Activated CD4-positive, alpha-beta T cell treated with anti-CD3 and anti-CD28 coated beads for 36 hours (primary cell): ENCODE results near the gene NPAS3. TPM values are rescaled to one million over a fixed set of nuclear protein-coding genes. Genes with fewer than 3 reads are reported as not detected.

Experiments
- ATAC-seq: fragments of 200-7000 bp; cut with Tn5 transposase; one replicate; pipeline ENCODE4 v1.10.0; 2021; ENCODE audit warnings: mild to moderate bottlenecking, moderate library complexity
- CTCF ChIA-PET: fragments of 350-600 bp; sonication (Branson Sonifier 250); formaldehyde crosslinking; loops from one replicate; lab custom pipeline; 2021; ENCODE audit warnings: antibody characterized with exemption; lab: Charles Lee
- POLR2A ChIA-PET: fragments of 350-600 bp; sonication (Branson Sonifier 250); formaldehyde crosslinking; loops from one replicate; lab custom pipeline; 2021; ENCODE audit warnings: antibody characterized with exemption, inconsistent platforms; lab: Charles Lee
- DNase-seq: peaks from one replicate; pipeline ENCODE4 v3.0.0-alpha.2; 2020
- H3K27ac Mint-ChIP-seq: one replicate; pipeline ENCODE4 v1.8.0; 2021; ENCODE audit warnings: mixed read lengths
- H3K27me3 Mint-ChIP-seq: one replicate; pipeline ENCODE4 v1.8.0; 2021; ENCODE audit warnings: mixed read lengths
- H3K36me3 Mint-ChIP-seq: one replicate; pipeline ENCODE4 v1.8.0; 2021; ENCODE audit warnings: low read depth, mixed read lengths
- H3K4me1 Mint-ChIP-seq: one replicate; pipeline ENCODE4 v1.8.0; 2021; ENCODE audit warnings: mixed read lengths
- H3K4me3 Mint-ChIP-seq: one replicate; pipeline ENCODE4 v1.8.0; 2021; ENCODE audit warnings: mild to moderate bottlenecking, moderate library complexity, mixed read lengths
- H3K9me3 Mint-ChIP-seq: one replicate; pipeline ENCODE4 v1.8.0; 2021; ENCODE audit warnings: low read depth, mixed read lengths
- intact Hi-C, 2 experiments: fragments of 100-400 bp; cut with DNase I in 1 of 2; cut with micrococcal nuclease in 1 of 2; formaldehyde crosslinking; loops; one replicate each; pipeline versions ENCODE4 v1.14.2 to v1.15.1; 2022 to 2024; cut with DNase I, micrococcal nuclease
- total RNA-seq, 2 experiments: library from RNA; stranded (reverse); gene quantifications; one replicate each; pipeline ENCODE4 v1.2.3, GENCODE V29; 2021

NPAS3 gene
- total RNA-seq, 2 experiments from 2014 or later, result not detected

DNA sequence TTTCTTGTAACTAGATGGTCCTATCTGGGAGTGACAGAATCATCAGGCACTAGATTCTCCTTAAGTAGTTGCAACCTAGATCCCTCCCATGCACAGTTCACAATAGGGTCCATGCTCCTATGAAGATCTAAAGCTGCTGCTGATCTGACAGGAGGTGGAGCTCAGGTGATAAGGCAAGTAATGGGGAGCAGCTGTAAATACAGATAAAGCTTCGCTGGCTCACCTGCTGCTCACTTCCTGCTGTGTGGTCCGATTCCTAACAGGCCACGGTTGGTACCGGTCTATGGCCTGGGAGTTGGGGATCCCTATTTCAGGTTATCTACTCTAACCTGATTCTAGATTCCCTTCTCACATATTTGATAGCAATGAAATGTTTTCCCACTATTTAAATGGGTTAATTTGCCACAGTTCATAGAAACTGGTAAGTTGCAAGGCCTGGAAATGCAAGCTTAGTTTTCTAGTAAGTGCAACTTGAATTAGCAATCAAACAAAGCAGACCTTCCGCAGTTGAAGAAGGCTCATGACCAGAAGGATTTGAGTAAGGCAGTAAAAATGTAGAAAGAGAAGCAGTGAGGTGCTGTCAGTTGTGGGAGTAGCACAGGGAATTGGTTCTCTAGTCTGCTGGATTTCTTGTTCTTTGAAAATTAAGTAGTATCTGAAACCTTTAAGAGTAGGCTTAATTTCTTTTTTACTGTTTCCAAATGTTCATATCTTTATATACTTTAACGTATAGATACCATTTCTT is 679.9 kb downstream of the NPAS3 start:
- CTCF ChIA-PET, result no interaction called here
- Mint-ChIP-seq H3K36me3 (no peaks in the 10 kb centered on the region), H3K4me1 (no peaks in the 10 kb centered on the region), H3K27me3 (no peaks in the 10 kb centered on the region), H3K27ac (no peak overlapping the region), H3K4me3 (no peak overlapping the region), H3K9me3 (no peaks in the 10 kb centered on the region)
- POLR2A ChIA-PET, result no interaction called here
- no peak for ATAC-seq
- intact Hi-C loops, result no loop called here
- no peak for DNase-seq

- ATAC-seq (no peak), DNase-seq (no peak)
- intact Hi-C loops, result no loop called here
- no peaks in the 10 kb centered on the region for H3K36me3 Mint-ChIP-seq
- H3K27me3 Mint-ChIP-seq, result no peaks in the 10 kb centered on the region
- H3K4me3 Mint-ChIP-seq, result no peak overlapping the region
- POLR2A ChIA-PET, result no interaction called here
- no peaks in the 10 kb centered on the region for H3K4me1 Mint-ChIP-seq
- CTCF ChIA-PET, result interaction anchor here (0.6 kb wide), 1 partner anchor 518 kb away, joined by 3 read pairs; no protein-coding TSS in a partner anchor
- no peak overlapping the region for H3K27ac Mint-ChIP-seq
- H3K9me3 Mint-ChIP-seq, result no peaks in the 10 kb centered on the region
Measured at GRCh38 chr14:33622496-33622895, 683.8 kb downstream of the NPAS3 start.

DNA sequence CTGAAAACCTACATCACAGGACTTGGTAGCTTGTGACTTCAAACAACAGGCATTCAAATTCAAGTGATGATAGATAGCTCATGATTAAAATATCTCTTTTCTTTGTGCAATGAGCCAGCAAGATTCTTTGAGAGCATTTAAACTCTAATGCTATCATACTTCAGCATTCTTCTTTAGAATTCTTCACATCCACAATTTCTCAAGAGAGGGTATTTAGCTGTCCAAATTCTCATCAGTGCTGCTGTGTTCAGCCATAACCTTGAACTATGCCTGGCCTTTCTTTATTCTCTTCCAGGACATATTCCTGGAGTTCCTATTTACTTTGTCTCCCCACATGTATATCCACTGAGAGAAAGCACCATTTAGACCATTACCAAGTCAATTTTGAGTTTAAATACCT is 691.1 kb downstream of the NPAS3 start:
- no peak overlapping the region for H3K27ac Mint-ChIP-seq
- H3K4me1 Mint-ChIP-seq, result no peaks in the 10 kb centered on the region
- no peak for DNase-seq
- POLR2A ChIA-PET, result no interaction called here
- H3K9me3 Mint-ChIP-seq, result no peaks in the 10 kb centered on the region
- CTCF ChIA-PET, result interaction anchor here (0.6 kb wide), 1 partner anchor 1115 kb away, joined by 3 read pairs; no protein-coding TSS in a partner anchor
- no peak overlapping the region for H3K4me3 Mint-ChIP-seq
- H3K27me3 Mint-ChIP-seq, result no peaks in the 10 kb centered on the region
- ATAC-seq, result no peak
- intact Hi-C loops, result no loop called here
- no peaks in the 10 kb centered on the region for H3K36me3 Mint-ChIP-seq

GRCh38 chr14:33631021-33631420 is 692.3 kb downstream of the NPAS3 start:
- Mint-ChIP-seq H3K27ac (no peak overlapping the region), H3K4me1 (no peaks in the 10 kb centered on the region), H3K27me3 (no peaks in the 10 kb centered on the region), H3K36me3 (no peaks in the 10 kb centered on the region), H3K9me3 (no peaks in the 10 kb centered on the region), H3K4me3 (no peak overlapping the region)
- ChIA-PET CTCF (no interaction called here), POLR2A (no interaction called here)
- intact Hi-C loops, result no loop called here
- ATAC-seq, result no peak
- no peak for DNase-seq

DNA sequence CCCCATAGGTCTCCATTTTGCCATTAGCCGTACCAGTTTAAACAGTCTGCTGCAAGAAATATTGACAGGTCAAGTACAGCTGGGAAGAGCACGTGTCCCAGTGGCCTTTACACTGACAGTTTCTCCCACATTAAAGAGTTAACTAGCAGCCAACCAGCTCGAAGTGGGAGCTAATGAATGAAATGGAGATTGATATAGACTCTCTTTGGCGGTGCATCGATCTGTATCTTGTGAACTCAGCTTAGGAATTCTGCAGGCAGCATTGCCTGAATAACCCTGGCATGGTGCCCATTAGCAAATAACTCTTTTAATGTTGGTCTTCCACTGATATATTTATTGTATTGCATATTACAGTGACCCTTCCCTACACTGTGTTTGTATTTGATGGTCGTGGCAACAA is 692.8 kb downstream of the NPAS3 start:
- no peak for DNase-seq
- H3K27ac Mint-ChIP-seq, result no peak overlapping the region
- H3K27me3 Mint-ChIP-seq, result no peaks in the 10 kb centered on the region
- H3K4me3 Mint-ChIP-seq, result no peak overlapping the region
- H3K36me3 Mint-ChIP-seq, result no peaks in the 10 kb centered on the region
- H3K9me3 Mint-ChIP-seq, result no peaks in the 10 kb centered on the region
- POLR2A ChIA-PET, result no interaction called here
- intact Hi-C loops, result no loop called here
- ATAC-seq, result no peak
- H3K4me1 Mint-ChIP-seq, result no peaks in the 10 kb centered on the region
- CTCF ChIA-PET, result no interaction called here

GRCh38 chr14:33634631-33635030 is 696.0 kb downstream of the NPAS3 start:
- H3K9me3 Mint-ChIP-seq, result no peaks in the 10 kb centered on the region
- no peak overlapping the region for H3K4me3 Mint-ChIP-seq
- CTCF ChIA-PET, result no interaction called here
- ATAC-seq (no peak), DNase-seq (no peak)
- no peaks in the 10 kb centered on the region for H3K36me3 Mint-ChIP-seq
- POLR2A ChIA-PET, result no interaction called here
- H3K27ac Mint-ChIP-seq, result no peak overlapping the region
- intact Hi-C loops, result no loop called here
- no peaks in the 10 kb centered on the region for H3K27me3 Mint-ChIP-seq
- no peaks in the 10 kb centered on the region for H3K4me1 Mint-ChIP-seq

GRCh38 chr14:33636716-33637115 is 698.0 kb downstream of the NPAS3 start:
- ATAC-seq (no peak), DNase-seq (no peak)
- ChIA-PET POLR2A (interaction anchor here (0.6 kb wide), 1 partner anchor 1195 kb away, joined by 4 read pairs; no protein-coding TSS in a partner anchor), CTCF (no interaction called here)
- Mint-ChIP-seq H3K27me3 (no peaks in the 10 kb centered on the region), H3K36me3 (no peaks in the 10 kb centered on the region), H3K4me1 (no peaks in the 10 kb centered on the region), H3K9me3 (no peaks in the 10 kb centered on the region), H3K4me3 (no peak overlapping the region), H3K27ac (no peak overlapping the region)
- intact Hi-C loops, result no loop called here

GRCh38 chr14:33642080-33642479 is 703.4 kb downstream of the NPAS3 start:
- Mint-ChIP-seq H3K4me3 (no peak overlapping the region), H3K9me3 (no peaks in the 10 kb centered on the region), H3K27ac (no peak overlapping the region), H3K27me3 (peaks cover 2% of the 10 kb centered on the region), H3K36me3 (no peaks in the 10 kb centered on the region), H3K4me1 (no peaks in the 10 kb centered on the region)
- CTCF ChIA-PET, result no interaction called here
- no peak for DNase-seq
- intact Hi-C loops, result no loop called here
- POLR2A ChIA-PET, result no interaction called here
- no peak for ATAC-seq

- Mint-ChIP-seq H3K4me3 (no peak overlapping the region), H3K27ac (no peak overlapping the region), H3K36me3 (no peaks in the 10 kb centered on the region), H3K27me3 (peaks cover 2% of the 10 kb centered on the region), H3K4me1 (no peaks in the 10 kb centered on the region), H3K9me3 (no peaks in the 10 kb centered on the region)
- ATAC-seq (no peak), DNase-seq (no peak)
- CTCF ChIA-PET, result interaction anchor here (0.6 kb wide), 1 partner anchor 10 kb away, joined by 3 read pairs; no protein-coding TSS in a partner anchor
- intact Hi-C loops, result no loop called here
- POLR2A ChIA-PET, result no interaction called here
Measured at GRCh38 chr14:33642691-33643244, 704.1 kb downstream of the NPAS3 start.

DNA sequence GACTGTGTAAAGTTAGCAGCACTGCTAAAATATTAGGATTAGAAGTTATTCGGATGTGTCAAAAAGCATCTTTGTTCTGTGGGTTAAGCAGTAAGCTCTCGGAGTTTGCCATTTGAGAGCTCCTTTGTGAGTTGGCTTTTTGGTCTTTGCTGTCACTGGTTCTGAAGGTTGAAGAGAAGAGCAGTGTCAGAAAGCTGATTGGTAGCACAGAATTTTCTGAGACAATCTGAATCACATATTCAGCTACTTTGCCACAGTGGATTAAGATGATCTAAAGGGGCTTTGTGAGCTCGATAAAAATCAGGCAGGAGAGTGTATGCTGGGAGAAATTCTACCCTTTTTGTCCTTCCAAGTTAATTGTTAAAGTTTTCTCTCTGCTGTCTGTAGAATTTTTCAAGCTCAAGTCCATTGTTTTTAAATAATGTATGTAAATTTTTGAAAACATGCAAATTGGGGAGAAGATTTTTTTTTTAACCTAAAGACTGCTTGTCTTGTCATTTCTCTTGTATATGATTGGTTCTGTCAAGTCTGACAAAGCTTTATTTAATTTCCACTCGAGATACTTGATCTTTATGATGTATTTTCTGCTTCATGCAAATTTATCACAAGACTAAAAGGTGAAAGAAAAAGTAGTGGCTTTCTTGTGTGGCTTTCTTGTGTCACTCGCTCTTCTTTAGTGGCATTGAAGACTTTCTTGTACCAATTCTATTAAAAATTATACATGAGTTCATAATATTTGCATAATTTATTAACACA is 704.9 kb downstream of the NPAS3 start:
- ChIA-PET CTCF (interaction anchor here (0.6 kb wide), 2 partner anchors 9 to 675 kb away, joined by 3 read pairs; no protein-coding TSS in a partner anchor), POLR2A (no interaction called here)
- intact Hi-C loops, result no loop called here

DNA sequence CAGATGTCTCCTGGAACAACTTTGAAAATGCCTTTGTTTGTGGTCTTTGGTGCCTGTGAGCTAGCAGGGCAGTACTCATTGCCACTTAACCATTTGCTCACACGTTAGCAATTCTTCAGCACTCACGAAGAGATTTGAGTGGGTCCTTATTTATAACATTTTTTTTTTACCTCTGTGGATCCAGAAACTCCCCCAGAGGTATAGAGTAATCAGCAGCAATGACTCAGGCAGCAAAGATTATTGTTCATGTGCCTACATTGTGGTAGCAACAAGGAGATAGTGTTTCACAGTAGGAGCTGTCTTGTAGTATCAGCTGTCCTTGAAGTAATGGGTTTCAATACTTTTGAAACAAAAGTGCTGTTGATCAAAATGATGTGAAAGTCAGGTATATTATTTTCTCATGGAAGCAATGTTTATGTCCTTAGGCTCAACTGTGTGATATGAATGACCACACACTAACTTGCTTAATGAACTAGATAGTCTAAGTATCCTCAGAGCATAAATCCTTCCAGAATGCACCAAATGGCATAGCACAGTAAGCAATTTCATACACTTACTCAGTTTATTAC is 708.1 kb downstream of the NPAS3 start:
- H3K27me3 Mint-ChIP-seq, result peaks cover 4% of the 10 kb centered on the region
- H3K4me3 Mint-ChIP-seq, result no peak overlapping the region
- ATAC-seq (no peak), DNase-seq (no peak)
- ChIA-PET POLR2A (no interaction called here), CTCF (interaction anchor here (0.6 to 0.7 kb wide), 2 partner anchors 78 to 589 kb away, joined by 3 to 4 read pairs; no protein-coding TSS in a partner anchor)
- H3K4me1 Mint-ChIP-seq, result no peaks in the 10 kb centered on the region
- no peaks in the 10 kb centered on the region for H3K9me3 Mint-ChIP-seq
- intact Hi-C loops, result no loop called here
- no peak overlapping the region for H3K27ac Mint-ChIP-seq
- no peaks in the 10 kb centered on the region for H3K36me3 Mint-ChIP-seq

More for the DNA sequence above, 704.9 kb downstream of the NPAS3 start:
- no peak overlapping the region for H3K27ac Mint-ChIP-seq
- no peaks in the 10 kb centered on the region for H3K4me1 Mint-ChIP-seq
- no peak for DNase-seq
- H3K27me3 Mint-ChIP-seq, result peaks cover 2% of the 10 kb centered on the region
- no peak overlapping the region for H3K4me3 Mint-ChIP-seq
- H3K36me3 Mint-ChIP-seq, result no peaks in the 10 kb centered on the region
- H3K9me3 Mint-ChIP-seq, result no peaks in the 10 kb centered on the region
- ATAC-seq, result no peak
